Smooth muscle cell (in vitro differentiated cells): ENCODE measurements around the gene STRN4. TPM values are rescaled to one million over a fixed set of nuclear protein-coding genes. Genes with fewer than 3 reads are reported as not detected.

ENCODE experiments used
- DNase-seq: peaks from one replicate; lab custom pipeline; 2025; ENCODE audit not compliant: unreplicated experiment; lab: John Stamatoyannopoulos, UW
- H2AFZ ChIP-seq: fragments of 200-600 bp; sonication (generic); 2 replicates; pipeline ENCODE4 v1.6.0; 2016; ENCODE audit warnings: antibody characterized with exemption, low read depth, mild to moderate bottlenecking
- H3F3A ChIP-seq: fragments of 200-600 bp; sonication (generic); 2 replicates; pipeline ENCODE4 v1.6.0; 2017; ENCODE audit warnings: antibody characterized with exemption, low read depth
- H3K27ac ChIP-seq: fragments of 200-600 bp; sonication (generic); 2 replicates; pipeline ENCODE4 v1.5.1; 2016; ENCODE audit warnings: low read depth, mild to moderate bottlenecking
- H3K27me3 ChIP-seq: fragments of 200-600 bp; sonication (generic); 2 replicates; pipeline ENCODE4 v1.6.1; 2016; ENCODE audit warnings: low read depth, mild to moderate bottlenecking
- H3K36me3 ChIP-seq: fragments of 200-600 bp; sonication (generic); 2 replicates; pipeline ENCODE4 v1.5.1; 2016; ENCODE audit warnings: low read depth
- H3K4me1 ChIP-seq: fragments of 200-600 bp; sonication (generic); 2 replicates; pipeline ENCODE4 v1.5.1; 2016; ENCODE audit warnings: low read depth
- H3K4me2 ChIP-seq: fragments of 200-600 bp; sonication (generic); 2 replicates; pipeline ENCODE4 v1.6.0; 2016; ENCODE audit warnings: mild to moderate bottlenecking
- H3K4me3 ChIP-seq: fragments of 200-600 bp; sonication (generic); 2 replicates; pipeline ENCODE4 v1.5.1; 2016; ENCODE audit warnings: mild to moderate bottlenecking
- H3K79me2 ChIP-seq: fragments of 200-600 bp; sonication (generic); 2 replicates; pipeline ENCODE4 v1.6.0; 2016; ENCODE audit warnings: low read depth, mild to moderate bottlenecking
- H3K9ac ChIP-seq: fragments of 200-600 bp; sonication (generic); 2 replicates; pipeline ENCODE4 v1.6.0; 2016; ENCODE audit warnings: low read depth
- H3K9me3 ChIP-seq: fragments of 200-600 bp; sonication (generic); replicated peaks from 2 replicates; pipeline ENCODE4 v1.5.1; 2016; ENCODE audit warnings: low read depth
- H4K20me1 ChIP-seq: fragments of 200-600 bp; sonication (generic); 2 replicates; pipeline ENCODE4 v1.6.0; 2016; ENCODE audit warnings: low read depth
- CTCF ChIP-seq: fragments of 200-600 bp; sonication (generic); IDR thresholded peaks from 2 replicates; pipeline ENCODE4 v1.5.1; 2017; ENCODE audit warnings: borderline replicate concordance, mild to moderate bottlenecking, antibody characterized with exemption; ENCODE audit not compliant: insufficient read depth, poor library complexity, severe bottlenecking
- WGBS: methylation state at CpG from one replicate; pipeline ENCODE4 v1.1.7; 2016; ENCODE audit warnings: low lambda C conversion rate; 5-methylcytosine and 5-hydroxymethylcytosine counted together
- polyA plus RNA-seq: library from polyadenylated mRNA; unstranded; fragments of >200 nt; fragmentation: Nextera tagmentation; extraction: Ambion mirVana; gene quantifications from 2 replicates; pipeline ENCODE4 v1.2.1, GENCODE V29; 2016
- total RNA-seq: library from RNA; depleted of rRNA; stranded (reverse); fragments of >200 nt; gene quantifications from 2 replicates; pipeline ENCODE4 v1.2.3, GENCODE V29; 2014

The STRN4 gene
- total and polyA plus RNA-seq, 2 experiments from 2014 or later, result 47.1 to 69.1 TPM

GRCh38 chr19:46731007-46731501 is 15.2 kb downstream of the STRN4 start:
- no peak for TF ChIP-seq CTCF
- WGBS, result 51% methylated on average over 14 of the region's 14 CpGs
- Histone ChIP-seq H3F3A (peaks cover 10% of the 10 kb centered on the region), H3K36me3 (no peaks in the 10 kb centered on the region), H3K27ac (peak overlapping the region; percentile 57), H3K9me3 (no peaks in the 10 kb centered on the region), H3K4me2 (peak overlapping the region; percentile 68), H4K20me1 (peaks cover 99% of the 10 kb centered on the region), H2AFZ (no peak overlapping the region), H3K79me2 (peaks cover 25% of the 10 kb centered on the region), H3K9ac (no peak overlapping the region), H3K4me3 (no peak overlapping the region), H3K27me3 (no peaks in the 10 kb centered on the region), H3K4me1 (no peaks in the 10 kb centered on the region)
- DNase-seq, result no peak

GRCh38 chr19:46730595-46730994 is 15.7 kb downstream of the STRN4 start:
- Histone ChIP-seq H3K27ac (peak overlapping the region; percentile 57), H2AFZ (no peak overlapping the region), H3K4me3 (no peak overlapping the region), H3K9ac (no peak overlapping the region), H3K9me3 (no peaks in the 10 kb centered on the region), H3K4me2 (no peak overlapping the region), H3K4me1 (no peaks in the 10 kb centered on the region), H4K20me1 (peaks cover 99% of the 10 kb centered on the region), H3K36me3 (no peaks in the 10 kb centered on the region), H3K27me3 (no peaks in the 10 kb centered on the region), H3F3A (peaks cover 10% of the 10 kb centered on the region), H3K79me2 (peaks cover 20% of the 10 kb centered on the region)
- 96% methylated on average over 14 of the region's 14 CpGs for WGBS
- TF ChIP-seq CTCF, result no peak
- no peak for DNase-seq

- H2AFZ ChIP-seq, result no peak overlapping the region
- peak overlapping the region; percentile 57 for H3K27ac ChIP-seq
- no peaks in the 10 kb centered on the region for H3K27me3 ChIP-seq
- no peak overlapping the region for H3K9ac ChIP-seq
- H4K20me1 ChIP-seq, result peaks cover 96% of the 10 kb centered on the region
- no peak for TF ChIP-seq CTCF
- H3K4me1 ChIP-seq, result no peaks in the 10 kb centered on the region
- no peaks in the 10 kb centered on the region for H3K36me3 ChIP-seq
- no peak overlapping the region for H3K4me2 ChIP-seq
- H3K4me3 ChIP-seq, result no peak overlapping the region
- DNase-seq, result no peak
- no peaks in the 10 kb centered on the region for H3K9me3 ChIP-seq
- peaks cover 10% of the 10 kb centered on the region for H3F3A ChIP-seq
- 98% methylated on average over 9 of the region's 9 CpGs for WGBS
- H3K79me2 ChIP-seq, result peaks cover 16% of the 10 kb centered on the region
These were observed 16.1 kb downstream of the STRN4 start for GRCh38 chr19:46730187-46730586.

GRCh38 chr19:46729696-46730095 is 16.6 kb downstream of the STRN4 start:
- TF ChIP-seq CTCF, result no peak
- Histone ChIP-seq H3K27ac (no peak overlapping the region), H3F3A (peaks cover 10% of the 10 kb centered on the region), H3K4me3 (no peak overlapping the region), H4K20me1 (peaks cover 91% of the 10 kb centered on the region), H3K9me3 (no peaks in the 10 kb centered on the region), H3K9ac (no peak overlapping the region), H3K27me3 (no peaks in the 10 kb centered on the region), H3K79me2 (peaks cover 11% of the 10 kb centered on the region), H3K4me2 (no peak overlapping the region), H2AFZ (no peak overlapping the region), H3K4me1 (no peaks in the 10 kb centered on the region), H3K36me3 (no peaks in the 10 kb centered on the region)
- WGBS, result 98% methylated on average over 7 of the region's 7 CpGs
- DNase-seq, result no peak
